Upper lobe of left lung (tissue), 4 donors: Measurements from ENCODE around the gene TTLL5.

Source experiments
- POLR2A ChIP-seq, 4 donors: fragments of 450-650 bp; IDR thresholded peaks; one replicate each; pipeline ENCODE4 v1.5.1; 2016 to 2017; ENCODE audit warnings: antibody characterized with exemption in 4 of 4, mild to moderate bottlenecking in 2 of 4
- TF ChIP-seq, protein P1 (sequence below), 6 experiments: fragments of 450-650 bp in 4 of 6; fragments of 200-600 bp in 2 of 6; sonication (generic) in 2 of 6; IDR thresholded peaks; one replicate each; pipeline ENCODE4 v1.5.1; 2016 to 2019; ENCODE audit warnings: antibody characterized with exemption in 6 of 6

GRCh38 chr14:75685910-75686309, 24.9 kb downstream of the TTLL5 start:
- TF ChIP-seq, protein P1, sequence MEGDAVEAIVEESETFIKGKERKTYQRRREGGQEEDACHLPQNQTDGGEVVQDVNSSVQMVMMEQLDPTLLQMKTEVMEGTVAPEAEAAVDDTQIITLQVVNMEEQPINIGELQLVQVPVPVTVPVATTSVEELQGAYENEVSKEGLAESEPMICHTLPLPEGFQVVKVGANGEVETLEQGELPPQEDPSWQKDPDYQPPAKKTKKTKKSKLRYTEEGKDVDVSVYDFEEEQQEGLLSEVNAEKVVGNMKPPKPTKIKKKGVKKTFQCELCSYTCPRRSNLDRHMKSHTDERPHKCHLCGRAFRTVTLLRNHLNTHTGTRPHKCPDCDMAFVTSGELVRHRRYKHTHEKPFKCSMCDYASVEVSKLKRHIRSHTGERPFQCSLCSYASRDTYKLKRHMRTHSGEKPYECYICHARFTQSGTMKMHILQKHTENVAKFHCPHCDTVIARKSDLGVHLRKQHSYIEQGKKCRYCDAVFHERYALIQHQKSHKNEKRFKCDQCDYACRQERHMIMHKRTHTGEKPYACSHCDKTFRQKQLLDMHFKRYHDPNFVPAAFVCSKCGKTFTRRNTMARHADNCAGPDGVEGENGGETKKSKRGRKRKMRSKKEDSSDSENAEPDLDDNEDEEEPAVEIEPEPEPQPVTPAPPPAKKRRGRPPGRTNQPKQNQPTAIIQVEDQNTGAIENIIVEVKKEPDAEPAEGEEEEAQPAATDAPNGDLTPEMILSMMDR (IDR thresholded peaks at IDR 0.05), result no peak
- no peak for TF ChIP-seq POLR2A (IDR thresholded peaks at IDR 0.05)
